CD8-positive, alpha-beta memory T cell (primary cell): ENCODE data around the gene MRPL37. TPM values are rescaled to one million over a fixed set of nuclear protein-coding genes. Genes with fewer than 3 reads are reported as not detected.
"Not testable (repeated sequence)": the region's sequence is repeated elsewhere in the genome, so short reads cannot be mapped to it uniquely, and the experiment has no call there.

Source experiments
- CTCF ChIA-PET: fragments of 350-600 bp; sonication (Branson Sonifier 250); formaldehyde crosslinking; loops from one replicate; lab custom pipeline; 2021; ENCODE audit warnings: antibody characterized with exemption; lab: Charles Lee
- POLR2A ChIA-PET: fragments of 350-600 bp; sonication (Branson Sonifier 250); formaldehyde crosslinking; loops from one replicate; lab custom pipeline; 2021; ENCODE audit warnings: antibody characterized with exemption; lab: Charles Lee
- DNase-seq, 5 donors: peaks; one replicate each; pipeline versions ENCODE4 v3.0.0 to v3.0.0-alpha.2; 2020 to 2022; ENCODE audit warnings: mixed read lengths in 1 of 5
- H3K27ac ChIP-seq: one replicate; pipeline ENCODE4 v1.7.0; 2013; ENCODE audit warnings: low read depth, mild to moderate bottlenecking, low read length, moderate library complexity
- H3K27me3 ChIP-seq: 2 replicates; pipeline ENCODE4 v1.7.0; 2013; ENCODE audit warnings: low read length, mild to moderate bottlenecking; ENCODE audit not compliant: insufficient read depth, poor library complexity, severe bottlenecking
- H3K36me3 ChIP-seq: 2 replicates; pipeline ENCODE4 v1.7.0; 2013; ENCODE audit warnings: mild to moderate bottlenecking, low read length, moderate library complexity; ENCODE audit not compliant: insufficient read depth
- H3K4me1 ChIP-seq: 2 replicates; pipeline ENCODE4 v1.7.0; 2013; ENCODE audit warnings: mild to moderate bottlenecking, low read length, moderate library complexity; ENCODE audit not compliant: insufficient read depth
- H3K4me3 ChIP-seq: 2 replicates; pipeline ENCODE4 v1.7.0; 2013; ENCODE audit warnings: mild to moderate bottlenecking, low read length
- H3K9me3 ChIP-seq: 2 replicates; pipeline ENCODE4 v1.7.0; 2013; ENCODE audit warnings: mild to moderate bottlenecking, low read length
- H3K27ac Mint-ChIP-seq, 8 donors: one replicate each; pipeline ENCODE4 v1.8.0; 2020 to 2021; ENCODE audit warnings: mixed read lengths in 8 of 8, mild to moderate bottlenecking in 6 of 8, inconsistent platforms in 3 of 8, moderate library complexity in 3 of 8
- H3K27me3 Mint-ChIP-seq, 2 donors: one replicate each; pipeline ENCODE4 v1.8.0; 2020 to 2021; ENCODE audit warnings: mixed read lengths in 2 of 2, mild to moderate bottlenecking in 1 of 2, moderate library complexity in 1 of 2
- H3K36me3 Mint-ChIP-seq, 3 donors: one replicate each; pipeline ENCODE4 v1.8.0; 2020 to 2021; ENCODE audit warnings: mixed read lengths in 3 of 3, inconsistent platforms in 1 of 3, mild to moderate bottlenecking in 1 of 3
- H3K4me1 Mint-ChIP-seq, 3 donors: one replicate each; pipeline ENCODE4 v1.8.0; 2020 to 2021; ENCODE audit warnings: mixed read lengths in 3 of 3, inconsistent platforms in 1 of 3, mild to moderate bottlenecking in 1 of 3
- H3K4me3 Mint-ChIP-seq, 7 donors: one replicate each; pipeline ENCODE4 v1.8.0; 2020 to 2021; ENCODE audit warnings: mixed read lengths in 7 of 7, mild to moderate bottlenecking in 6 of 7, moderate library complexity in 4 of 7, inconsistent platforms in 2 of 7
- H3K9me3 Mint-ChIP-seq, 5 donors: one replicate each; pipeline ENCODE4 v1.8.0; 2020 to 2022; ENCODE audit warnings: mixed read lengths in 5 of 5, mild to moderate bottlenecking in 3 of 5, moderate library complexity in 2 of 5, inconsistent platforms in 1 of 5
- polyA plus RNA-seq: library from polyadenylated mRNA; unstranded; fragments of 300-500 nt; fragmentation: Illumina TruSeq; gene quantifications from one replicate; pipeline ENCODE4 v1.2.3, GENCODE V29; 2021
- total RNA-seq, 2 experiments: library from RNA; stranded (reverse); gene quantifications; one replicate each; pipeline ENCODE4 v1.2.3, GENCODE V29; 2021

The MRPL37 gene
- total and polyA plus RNA-seq, 3 experiments from 2014 or later, result 58.8 to 229 (median 226) TPM

DNA sequence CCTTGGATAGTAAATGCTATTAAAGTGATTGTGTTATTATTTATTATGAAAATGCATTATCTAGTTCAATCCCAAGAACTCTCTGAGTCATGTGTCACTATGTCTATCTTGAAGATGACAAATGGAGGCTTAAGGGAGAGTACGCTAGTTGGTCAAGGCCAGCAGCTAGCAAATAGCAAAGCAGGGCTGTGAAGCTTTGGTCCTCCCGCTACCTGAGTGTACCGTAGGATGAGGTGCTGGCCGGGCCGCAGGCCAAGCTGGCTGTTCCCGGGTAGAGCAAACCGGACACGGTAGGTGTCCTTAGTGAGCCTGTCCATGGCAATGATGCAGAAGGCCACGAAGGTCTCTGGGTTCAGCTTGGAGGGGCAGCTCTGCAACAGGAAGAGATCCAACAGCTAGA, 9.4 kb upstream of the MRPL37 start:
- Mint-ChIP-seq H3K4me3 (no peak overlapping the region), H3K27ac (no peak overlapping the region), H3K4me1 (no peaks in the 10 kb centered on the region), H3K36me3 (peaks cover 6 to 79% (median 23%) of the 10 kb centered on the region in 3 donors), H3K27me3 (no peaks in the 10 kb centered on the region), H3K9me3 (no peaks in the 10 kb centered on the region)
- no peak for DNase-seq
- ChIA-PET POLR2A (no interaction called here), CTCF (interaction anchor here (1.4 kb wide), 1 partner anchor 9 kb away, joined by 3 read pairs; the partner anchor contains the start of genes CYB5RL and MRPL37)
- no peaks in the 10 kb centered on the region for H3K27me3 ChIP-seq
- no peaks in the 10 kb centered on the region for H3K9me3 ChIP-seq
- H3K36me3 ChIP-seq, result peaks cover 3% of the 10 kb centered on the region
- H3K4me1 ChIP-seq, result no peaks in the 10 kb centered on the region
- no peak overlapping the region for H3K4me3 ChIP-seq
- H3K27ac ChIP-seq, result no peak overlapping the region

DNA sequence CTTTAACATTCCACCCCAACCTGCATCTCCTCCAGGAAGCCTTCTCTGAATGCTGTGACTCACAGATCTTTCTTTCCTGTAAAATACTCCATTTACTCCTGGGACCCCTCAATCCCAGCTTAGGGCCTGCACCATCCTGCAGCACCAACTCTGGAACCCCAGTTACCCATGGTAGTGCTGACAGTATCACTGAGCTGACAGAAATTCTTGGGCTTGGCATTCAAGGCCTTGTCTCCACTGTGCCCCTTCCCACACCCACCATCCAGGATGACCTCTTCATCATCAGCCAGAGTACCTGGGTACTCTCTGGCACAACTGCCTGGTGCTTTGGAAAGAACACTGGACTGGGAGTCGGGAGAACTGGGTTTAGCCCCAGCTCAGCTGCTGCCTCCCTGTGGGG, 8.4 kb upstream of the MRPL37 start:
- Mint-ChIP-seq H3K36me3 (peaks cover 6 to 73% (median 19%) of the 10 kb centered on the region in 3 donors), H3K27me3 (no peaks in the 10 kb centered on the region), H3K9me3 (no peaks in the 10 kb centered on the region), H3K4me3 (no peak overlapping the region), H3K4me1 (no peaks in the 10 kb centered on the region), H3K27ac (no peak overlapping the region)
- Histone ChIP-seq H3K36me3 (peaks cover 1% of the 10 kb centered on the region), H3K4me3 (no peak overlapping the region), H3K27me3 (no peaks in the 10 kb centered on the region), H3K9me3 (no peaks in the 10 kb centered on the region), H3K27ac (no peak overlapping the region), H3K4me1 (no peaks in the 10 kb centered on the region)
- CTCF ChIA-PET, result no interaction called here
- POLR2A ChIA-PET, result no interaction called here
- no peak for DNase-seq

DNA sequence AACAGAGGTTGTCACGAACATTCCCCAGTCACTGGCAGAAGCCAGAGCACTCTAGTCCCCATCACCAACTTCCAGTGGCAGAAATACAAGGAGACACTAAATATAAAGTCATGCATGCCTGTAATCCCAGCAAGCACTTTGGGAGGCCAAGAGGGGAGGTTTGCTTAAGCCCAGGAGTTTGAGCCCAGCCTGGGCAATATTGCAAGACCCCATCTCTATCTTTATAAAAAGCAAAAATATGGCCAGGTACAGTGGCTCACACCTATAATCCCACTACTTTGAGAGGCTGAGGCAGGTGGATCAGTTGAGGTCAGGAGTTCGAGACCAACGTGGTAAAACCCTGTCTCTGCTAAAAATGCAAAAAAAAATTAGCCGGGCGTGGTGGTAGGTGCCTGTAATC, 6.5 kb upstream of the MRPL37 start:
- H3K27ac Mint-ChIP-seq, result no peak overlapping the region
- Histone ChIP-seq H3K4me3 (no peak overlapping the region), H3K4me1 (no peaks in the 10 kb centered on the region), H3K27me3 (no peaks in the 10 kb centered on the region), H3K9me3 (no peaks in the 10 kb centered on the region), H3K36me3 (no peaks in the 10 kb centered on the region), H3K27ac (no peak overlapping the region)
- H3K4me1 Mint-ChIP-seq, result no peaks in the 10 kb centered on the region
- H3K9me3 Mint-ChIP-seq, result no peaks in the 10 kb centered on the region
- H3K36me3 Mint-ChIP-seq, result peaks cover 6 to 58% (median 11%) of the 10 kb centered on the region in 3 donors
- no peak for DNase-seq
- peak overlapping the region in 1 of 7 donors; percentile 8 for H3K4me3 Mint-ChIP-seq
- ChIA-PET POLR2A (no interaction called here), CTCF (no interaction called here)
- H3K27me3 Mint-ChIP-seq, result no peaks in the 10 kb centered on the region

DNA sequence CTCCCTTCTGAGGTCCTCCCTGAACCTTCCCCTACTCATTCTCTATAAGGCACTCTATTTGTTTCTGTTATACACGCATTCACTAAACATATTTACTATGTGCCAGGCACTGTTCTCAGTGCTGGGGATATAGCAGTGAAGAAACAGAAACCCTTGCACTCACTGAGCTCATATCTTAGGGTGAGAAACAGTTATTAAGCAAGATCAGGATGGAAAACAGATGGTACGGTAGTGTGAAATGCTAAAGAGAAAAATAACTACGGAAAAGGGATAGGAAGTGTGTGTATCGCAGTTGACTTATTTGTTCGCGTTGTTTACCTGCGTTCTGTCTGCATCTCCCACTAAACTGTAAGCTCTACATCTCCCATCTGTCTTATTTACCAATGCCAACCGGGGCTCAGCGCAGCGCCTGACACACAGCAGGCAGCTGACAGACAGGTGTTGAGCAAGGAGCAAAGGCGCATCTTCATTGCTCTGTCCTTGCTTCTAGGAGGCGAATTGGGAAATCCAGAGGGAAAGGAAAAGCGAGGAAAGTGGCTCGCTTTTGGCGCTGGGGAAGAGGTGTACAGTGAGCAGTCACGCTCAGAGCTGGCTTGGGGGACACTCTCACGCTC, 709 bp upstream of the MRPL37 start:
- peak overlapping the region; percentile 88 to 96 (median 93) for H3K4me3 Mint-ChIP-seq
- peak overlapping the region; percentile 64 for H3K27ac ChIP-seq

DNA sequence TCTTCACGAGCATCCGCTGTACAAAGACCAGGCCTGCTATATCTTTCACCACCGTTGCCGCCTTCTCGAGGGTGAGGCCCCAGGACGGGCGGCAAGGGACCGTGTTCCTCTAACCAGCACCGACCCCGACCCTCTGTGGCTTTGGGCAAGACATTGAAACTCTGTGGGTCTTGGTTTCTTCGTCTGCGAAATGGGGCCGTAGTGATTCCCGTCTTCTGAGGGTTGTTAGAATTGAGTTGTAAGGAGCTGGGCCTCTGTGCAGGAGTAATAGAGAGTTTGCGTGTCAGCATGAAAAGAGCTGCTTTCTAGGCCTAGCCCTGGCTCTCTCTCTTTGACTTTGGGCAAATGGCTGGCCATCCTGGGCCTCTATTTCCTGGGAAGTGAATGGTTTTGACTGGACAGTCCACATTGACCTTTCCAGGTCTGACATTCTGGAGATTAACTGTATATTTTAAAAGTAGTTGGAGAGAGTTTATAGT, 591 bp downstream of the MRPL37 start:
- CTCF ChIA-PET, result interaction anchor here (1.2 to 2.4 kb wide), 4 partner anchors 10 to 288 kb away, joined by 3 to 13 read pairs (median 6); partner anchors contain the start of gene SSBP3
- Mint-ChIP-seq H3K4me3 (peak overlapping the region; percentile 88 to 96 (median 93)), H3K27ac (peak overlapping the region; percentile 27 to 93 (median 92)), H3K9me3 (no peaks in the 10 kb centered on the region), H3K36me3 (peaks cover 0 to 44% (median 7%) of the 10 kb centered on the region in 3 donors), H3K4me1 (peaks cover 37 to 58% (median 39%) of the 10 kb centered on the region in 3 donors), H3K27me3 (no peaks in the 10 kb centered on the region)
- no peaks in the 10 kb centered on the region for H3K27me3 ChIP-seq
- H3K4me1 ChIP-seq, result peaks cover 19% of the 10 kb centered on the region
- H3K9me3 ChIP-seq, result no peaks in the 10 kb centered on the region
- POLR2A ChIA-PET, result interaction anchor here (0.6 kb wide), 1 partner anchor 207 kb away, joined by 8 read pairs; no protein-coding TSS in a partner anchor
- peak overlapping the region; percentile 94 for H3K4me3 ChIP-seq
- H3K36me3 ChIP-seq, result peaks cover 4% of the 10 kb centered on the region
- peak overlapping the region; percentile 75 for H3K27ac ChIP-seq
- no peak for DNase-seq

More for the DNA sequence above, 709 bp upstream of the MRPL37 start:
- peak overlapping the region; percentile 94 for H3K4me3 ChIP-seq
- no peaks in the 10 kb centered on the region for H3K9me3 ChIP-seq
- H3K36me3 ChIP-seq, result no peaks in the 10 kb centered on the region
- Mint-ChIP-seq H3K4me1 (peaks cover 37 to 52% (median 37%) of the 10 kb centered on the region in 3 donors), H3K9me3 (no peaks in the 10 kb centered on the region), H3K27me3 (no peaks in the 10 kb centered on the region), H3K27ac (peak overlapping the region; percentile 27 to 93 (median 92)), H3K36me3 (peaks cover 0 to 44% (median 3%) of the 10 kb centered on the region in 3 donors)
- DNase-seq, result no peak
- H3K27me3 ChIP-seq, result no peaks in the 10 kb centered on the region
- H3K4me1 ChIP-seq, result peaks cover 19% of the 10 kb centered on the region
- ChIA-PET CTCF (interaction anchor here (0.9 to 2.4 kb wide), 6 partner anchors 9 to 290 kb away, joined by 3 to 13 read pairs (median 3); partner anchors contain the start of gene SSBP3), POLR2A (interaction anchor here (1.1 kb wide), 1 partner anchor 207 kb away, joined by 4 read pairs; the partner anchor contains the start of gene SSBP3)

DNA sequence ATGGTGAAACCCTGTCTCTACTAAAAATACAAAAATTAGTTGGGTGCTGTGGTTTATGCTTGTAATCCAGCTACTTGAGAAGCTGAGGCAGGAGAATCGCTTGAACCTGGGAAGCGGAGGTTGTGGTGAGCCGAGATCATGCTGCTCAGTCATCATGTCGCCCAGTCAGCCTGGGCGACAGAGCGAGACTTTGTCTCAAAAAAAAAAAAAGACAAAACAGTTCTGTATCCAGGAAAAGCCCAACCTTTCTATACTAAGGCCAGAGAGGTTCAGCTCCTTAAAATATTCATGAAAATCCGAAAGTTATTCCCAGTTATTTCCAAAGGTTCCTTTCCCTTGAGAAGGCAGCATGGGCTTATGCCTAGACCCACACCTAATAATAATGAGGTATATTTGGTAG, 4.2 kb downstream of the MRPL37 start:
- no peak for DNase-seq
- no peaks in the 10 kb centered on the region for H3K9me3 ChIP-seq
- H3K36me3 ChIP-seq, result peaks cover 23% of the 10 kb centered on the region
- no peak overlapping the region for H3K27ac Mint-ChIP-seq
- H3K4me1 ChIP-seq, result peaks cover 14% of the 10 kb centered on the region
- POLR2A ChIA-PET, result no interaction called here
- H3K36me3 Mint-ChIP-seq, result peaks cover 5 to 68% (median 22%) of the 10 kb centered on the region in 3 donors
- CTCF ChIA-PET, result no interaction called here
- H3K4me3 Mint-ChIP-seq, result no peak overlapping the region
- H3K27me3 ChIP-seq, result no peaks in the 10 kb centered on the region
- H3K4me1 Mint-ChIP-seq, result peaks cover 37 to 58% (median 38%) of the 10 kb centered on the region in 3 donors
- no peak overlapping the region for H3K27ac ChIP-seq
- H3K27me3 Mint-ChIP-seq, result no peaks in the 10 kb centered on the region
- H3K4me3 ChIP-seq, result no peak overlapping the region
- no peaks in the 10 kb centered on the region for H3K9me3 Mint-ChIP-seq

DNA sequence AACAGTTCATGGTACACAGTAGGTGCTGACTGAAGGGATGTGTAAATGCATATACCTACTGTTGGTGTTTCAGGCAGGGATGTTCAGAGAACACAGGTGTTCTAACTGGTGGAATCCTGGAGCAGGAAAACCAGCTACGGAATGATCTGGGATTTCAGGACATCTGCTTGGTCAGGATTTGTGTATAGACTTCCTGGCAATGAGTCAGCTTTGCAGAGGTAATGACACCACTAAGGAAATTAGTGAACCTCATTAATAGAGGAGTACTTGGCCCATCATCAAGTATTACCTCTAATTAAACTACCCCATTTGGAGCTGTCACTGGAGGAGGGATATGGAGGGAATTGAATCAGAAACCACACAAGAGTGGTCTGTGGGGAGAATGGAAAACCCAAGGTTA, 7.3 kb downstream of the MRPL37 start:
- no peaks in the 10 kb centered on the region for H3K27me3 Mint-ChIP-seq
- no peaks in the 10 kb centered on the region for H3K9me3 ChIP-seq
- H3K4me3 Mint-ChIP-seq, result peak overlapping the region in 1 of 7 donors; percentile 50
- CTCF ChIA-PET, result no interaction called here
- no peak overlapping the region for H3K27ac ChIP-seq
- no peaks in the 10 kb centered on the region for H3K27me3 ChIP-seq
- H3K36me3 ChIP-seq, result peaks cover 50% of the 10 kb centered on the region
- no peaks in the 10 kb centered on the region for H3K9me3 Mint-ChIP-seq
- H3K27ac Mint-ChIP-seq, result peak overlapping the region in 1 of 8 donors; percentile 61
- peaks cover 11 to 83% (median 34%) of the 10 kb centered on the region in 3 donors for H3K36me3 Mint-ChIP-seq
- peaks cover 12 to 27% (median 14%) of the 10 kb centered on the region in 3 donors for H3K4me1 Mint-ChIP-seq
- H3K4me3 ChIP-seq, result no peak overlapping the region
- H3K4me1 ChIP-seq, result no peaks in the 10 kb centered on the region
- DNase-seq, result no peak
- POLR2A ChIA-PET, result no interaction called here

DNA sequence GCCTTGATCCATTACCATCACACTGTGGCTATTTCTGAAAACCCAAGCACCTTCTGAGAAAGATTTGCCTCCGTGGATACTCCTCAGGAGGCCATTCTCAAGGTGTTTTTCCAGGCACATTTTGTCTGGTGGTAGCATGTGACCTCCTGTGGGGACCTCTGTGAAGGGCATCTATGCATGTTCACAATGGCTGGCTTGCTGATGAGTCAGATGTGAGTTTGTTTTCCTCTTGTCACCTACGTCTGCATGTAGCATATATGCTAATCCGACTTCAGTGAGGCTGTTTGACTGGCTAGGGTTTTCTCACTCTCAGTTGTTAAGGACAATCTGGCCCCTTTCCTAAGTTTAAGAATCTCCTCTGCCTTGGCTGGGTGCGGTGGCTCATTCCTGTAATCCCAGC, 7.9 kb downstream of the MRPL37 start:
- H3K4me3 ChIP-seq, H3K27me3 ChIP-seq, H3K27me3 Mint-ChIP-seq, H3K9me3 ChIP-seq, H3K9me3 Mint-ChIP-seq, CTCF ChIA-PET, DNase-seq, POLR2A ChIA-PET, H3K27ac Mint-ChIP-seq, H3K27ac ChIP-seq, H3K4me1 ChIP-seq, H3K4me3 Mint-ChIP-seq: not testable (repeated sequence)
- peaks cover 6 to 21% (median 8%) of the 10 kb centered on the region in 3 donors for H3K4me1 Mint-ChIP-seq
- H3K36me3 ChIP-seq, result peaks cover 56% of the 10 kb centered on the region
- peaks cover 11 to 83% (median 34%) of the 10 kb centered on the region in 3 donors for H3K36me3 Mint-ChIP-seq
